SK-N-SH (cell line): ENCODE measurements around the gene SEL1L2.

Experiments used
- TAF1 ChIP-seq: IDR thresholded peaks from 2 replicates; pipeline ENCODE4 v1.6.1; 2012; ENCODE audit warnings: low read depth, mild to moderate bottlenecking, low read length, moderate library complexity, borderline replicate concordance
- TF ChIP-seq, protein P1 (sequence below): IDR thresholded peaks from 2 replicates; pipeline ENCODE4; 2012

DNA sequence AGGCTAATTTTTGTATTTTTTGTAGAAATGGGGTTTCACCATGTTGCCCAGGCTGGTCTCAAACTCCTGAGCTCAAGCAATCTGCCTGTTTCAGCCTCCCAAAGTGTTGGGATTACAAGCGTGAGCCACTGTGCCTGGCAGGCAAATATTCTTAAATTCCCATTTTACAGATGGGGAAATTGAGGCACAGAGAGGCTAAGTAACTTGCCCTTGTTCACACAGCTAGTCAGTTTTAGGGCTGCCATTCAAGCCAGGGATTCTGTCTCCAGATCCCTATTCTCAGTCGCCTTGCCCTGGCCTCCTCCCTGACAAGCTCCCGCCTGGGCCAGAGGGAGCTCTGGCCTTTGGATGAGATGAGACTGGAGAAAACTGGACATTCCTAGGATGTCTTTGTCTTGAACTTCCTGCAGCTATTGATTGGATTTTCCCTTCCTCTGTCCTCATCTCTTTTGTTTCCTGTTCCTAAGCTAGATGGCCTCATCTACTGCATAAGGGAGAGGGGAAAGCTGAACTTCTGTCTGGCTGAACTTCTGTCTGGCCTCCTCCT, 115.1 kb downstream of the SEL1L2 start:
- TF ChIP-seq, protein P1, sequence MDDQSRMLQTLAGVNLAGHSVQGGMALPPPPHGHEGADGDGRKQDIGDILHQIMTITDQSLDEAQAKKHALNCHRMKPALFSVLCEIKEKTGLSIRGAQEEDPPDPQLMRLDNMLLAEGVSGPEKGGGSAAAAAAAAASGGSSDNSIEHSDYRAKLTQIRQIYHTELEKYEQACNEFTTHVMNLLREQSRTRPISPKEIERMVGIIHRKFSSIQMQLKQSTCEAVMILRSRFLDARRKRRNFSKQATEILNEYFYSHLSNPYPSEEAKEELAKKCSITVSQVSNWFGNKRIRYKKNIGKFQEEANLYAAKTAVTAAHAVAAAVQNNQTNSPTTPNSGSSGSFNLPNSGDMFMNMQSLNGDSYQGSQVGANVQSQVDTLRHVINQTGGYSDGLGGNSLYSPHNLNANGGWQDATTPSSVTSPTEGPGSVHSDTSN = no peak
- TF ChIP-seq TAF1 = no peak
